Panc1 (cell line): ENCODE results near the gene RBPJL. TPM values are rescaled to one million over a fixed set of nuclear protein-coding genes. Genes with fewer than 3 reads are reported as not detected.

Source experiments
- ATAC-seq: fragments of 200-7000 bp; cut with Tn5 transposase; 2 replicates; pipeline ENCODE4 v1.9.1; 2020; ENCODE audit warnings: mild to moderate bottlenecking, moderate library complexity
- BruUV-seq: library from RNA; stranded (reverse); fragments of 400-500 nt; replicated peaks from 2 replicates; lab custom pipeline; 2021; lab: Mats Ljungman, UMichigan
- CTCF ChIA-PET: fragments of 300-600 bp; sonication (Branson Sonifier 250); formaldehyde crosslinking; loops from one replicate; lab custom pipeline; 2022; ENCODE audit warnings: antibody characterized with exemption; lab: Charles Lee
- POLR2A ChIA-PET: fragments of 300-600 bp; sonication (Branson Sonifier 250); formaldehyde crosslinking; loops from one replicate; lab custom pipeline; 2022; ENCODE audit warnings: antibody characterized with exemption; lab: Charles Lee
- DNase-seq: peaks from one replicate; pipeline ENCODE4 v3.0.0-alpha.2; 2010; ENCODE audit warnings: low read depth, low spot score
- H3K27ac ChIP-seq: 2 replicates; pipeline ENCODE4 v1.5.1; 2011; ENCODE audit warnings: mild to moderate bottlenecking, low read length, inconsistent platforms
- H3K27me3 ChIP-seq: fragments of 200-500 bp; sonication (Bioruptor generic); 2 replicates; pipeline ENCODE4 v1.6.0; 2014; ENCODE audit warnings: low read length, inconsistent platforms; ENCODE audit not compliant: control insufficient read depth, insufficient read depth
- H3K36me3 ChIP-seq: fragments of 200-500 bp; sonication (Bioruptor generic); 2 replicates; pipeline ENCODE4 v1.5.1; 2014; ENCODE audit warnings: inconsistent platforms, mild to moderate bottlenecking, low read length, moderate library complexity; ENCODE audit not compliant: control insufficient read depth, insufficient read depth
- H3K4me1 ChIP-seq: 2 replicates; pipeline ENCODE4 v1.5.1; 2011; ENCODE audit warnings: inconsistent platforms, mild to moderate bottlenecking, low read length, moderate library complexity; ENCODE audit not compliant: control insufficient read depth, insufficient read depth
- H3K4me3 ChIP-seq, 2 experiments: 2 replicates each; pipeline ENCODE4 v1.5.1; 2011 to 2012; ENCODE audit warnings: low read depth in 2 of 2, low read length in 2 of 2, mild to moderate bottlenecking in 2 of 2, inconsistent platforms in 1 of 2, moderate library complexity in 1 of 2
- H3K9me3 ChIP-seq: fragments of 200-500 bp; sonication (Bioruptor generic); 2 replicates; pipeline ENCODE4 v1.5.1; 2014; ENCODE audit warnings: low read depth, mild to moderate bottlenecking, inconsistent platforms, low read length, moderate library complexity; ENCODE audit not compliant: control insufficient read depth, insufficient read depth
- CTCF ChIP-seq: fragments of 450-650 bp; IDR thresholded peaks from 2 replicates; pipeline ENCODE4 v1.5.1; 2017; ENCODE audit warnings: mild to moderate bottlenecking
- POLR2AphosphoS5 ChIP-seq: IDR thresholded peaks from 2 replicates; pipeline ENCODE4 v1.6.1; 2012; ENCODE audit warnings: mild to moderate bottlenecking, low read depth, low read length, moderate library complexity
- REST ChIP-seq, 2 experiments: IDR thresholded peaks; 2 replicates each; pipeline ENCODE4 v1.6.1; 2011 to 2012; ENCODE audit warnings: low read depth in 2 of 2, control low read depth in 1 of 2, low read length in 1 of 2, mild to moderate bottlenecking in 1 of 2, moderate library complexity in 1 of 2; ENCODE audit not compliant: insufficient read depth in 1 of 2
- SIN3A ChIP-seq: IDR thresholded peaks from 2 replicates; pipeline ENCODE4 v1.6.1; 2012; ENCODE audit warnings: low read depth, mild to moderate bottlenecking, low read length, moderate library complexity, borderline replicate concordance; ENCODE audit not compliant: insufficient read depth
- TCF7L2 ChIP-seq: IDR thresholded peaks from 2 replicates; pipeline ENCODE4 v1.6.1; 2011; ENCODE audit warnings: mild to moderate bottlenecking, low read depth, low read length, inconsistent platforms
- in situ Hi-C: cut with HindIII; loops from 2 replicates; pipeline ENCODE4 v1.10.0; 2016; ENCODE audit warnings: low sequenced_read_pairs, low pct_unique_long_range_greater_than_20kb
- intact Hi-C: fragments of 100-400 bp; cut with micrococcal nuclease; formaldehyde crosslinking; loops from one replicate; pipeline ENCODE4 v1.10.0; 2022; ENCODE audit not compliant: unreplicated experiment
- total RNA-seq: library from RNA; stranded (reverse); gene quantifications from one replicate; pipeline ENCODE4 v1.2.1, GENCODE V29; 2021; ENCODE audit not compliant: unreplicated experiment

Gene RBPJL
- total RNA-seq, 1 experiment from 2014 or later = 0.18 TPM

- ChIA-PET POLR2A (no interaction called here), CTCF (interaction anchor here (0.6 to 1.5 kb wide), 3 partner anchors 12 to 445 kb away, joined by 3 to 10 read pairs (median 3); no protein-coding TSS in a partner anchor)
- Histone ChIP-seq H3K4me1 (peaks cover 6% of the 10 kb centered on the region), H3K4me3 (no peak overlapping the region), H3K9me3 (no peaks in the 10 kb centered on the region), H3K27me3 (no peaks in the 10 kb centered on the region), H3K36me3 (0 out of 2 replicates have a peak, but pooled peaks cover 7% of the 10 kb centered on the region), H3K27ac (no peak overlapping the region)
- ATAC-seq = 0 out of 2 replicates have a peak, but pooled peaks have one; percentile 15
- TF ChIP-seq TCF7L2 (no peak), POLR2AphosphoS5 (no peak; the same call in 1 of the 2 replicates), SIN3A (no peak), CTCF (no peak), REST (IDR thresholded peaks at IDR 0.05; ENCODE audit: insufficient read depth in 1 of 2, low read depth in 2 of 2, low read length in 1 of 2) (no peak)
- BruUV-seq = no TSS peak
- intact Hi-C loops (loop anchor here (5.0 to 10.0 kb wide), 2 partner anchors 114 to 451 kb away; no protein-coding TSS in a partner anchor), in situ Hi-C loops (no loop called here)
- DNase-seq = no peak
These were observed 17.1 kb downstream of the RBPJL start for GRCh38 chr20:45323731-45324130.

- DNase-seq (no peak), ATAC-seq (no peak)
- ChIA-PET CTCF (no interaction called here), POLR2A (no interaction called here)
- no TSS peak for BruUV-seq
- no peaks in the 10 kb centered on the region for H3K9me3 ChIP-seq
- H3K4me1 ChIP-seq = peaks cover 6% of the 10 kb centered on the region
- no peak for TF ChIP-seq SIN3A
- TF ChIP-seq TCF7L2 = no peak
- in situ Hi-C loops (no loop called here), intact Hi-C loops (loop anchor here (10.0 kb wide), 1 partner anchor 449 kb away; no protein-coding TSS in a partner anchor)
- H3K27me3 ChIP-seq = no peaks in the 10 kb centered on the region
- H3K27ac ChIP-seq = no peak overlapping the region
- H3K4me3 ChIP-seq = no peak overlapping the region
- H3K36me3 ChIP-seq = peaks cover 16% of the 10 kb centered on the region
These were observed 18.7 kb downstream of the RBPJL start for GRCh38 chr20:45325371-45325770.

- Histone ChIP-seq H3K27me3 (no peaks in the 10 kb centered on the region), H3K9me3 (no peaks in the 10 kb centered on the region), H3K36me3 (peaks cover 20% of the 10 kb centered on the region), H3K4me1 (no peaks in the 10 kb centered on the region), H3K27ac (no peak overlapping the region), H3K4me3 (no peak overlapping the region)
- BruUV-seq = no TSS peak
- ChIA-PET CTCF (no interaction called here), POLR2A (no interaction called here)
- ATAC-seq = no peak
- intact Hi-C loops (loop anchor here (10.0 kb wide), 1 partner anchor 446 kb away; no protein-coding TSS in a partner anchor), in situ Hi-C loops (no loop called here)
- no peak for DNase-seq
- TF ChIP-seq TCF7L2 (no peak), REST (IDR thresholded peaks at IDR 0.05; ENCODE audit: insufficient read depth in 1 of 2, low read depth in 2 of 2, low read length in 1 of 2) (no peak), CTCF (no peak), SIN3A (no peak), POLR2AphosphoS5 (no peak)
These were observed 21.8 kb downstream of the RBPJL start for GRCh38 chr20:45328451-45328850.
